ENCODE data around the gene CCDC197. TPM values are rescaled to one million over a fixed set of nuclear protein-coding genes. Genes with fewer than 3 reads are reported as not detected.

The CCDC197 gene
- total RNA-seq, 4 donors from 2014 or later: not detected

DNA sequence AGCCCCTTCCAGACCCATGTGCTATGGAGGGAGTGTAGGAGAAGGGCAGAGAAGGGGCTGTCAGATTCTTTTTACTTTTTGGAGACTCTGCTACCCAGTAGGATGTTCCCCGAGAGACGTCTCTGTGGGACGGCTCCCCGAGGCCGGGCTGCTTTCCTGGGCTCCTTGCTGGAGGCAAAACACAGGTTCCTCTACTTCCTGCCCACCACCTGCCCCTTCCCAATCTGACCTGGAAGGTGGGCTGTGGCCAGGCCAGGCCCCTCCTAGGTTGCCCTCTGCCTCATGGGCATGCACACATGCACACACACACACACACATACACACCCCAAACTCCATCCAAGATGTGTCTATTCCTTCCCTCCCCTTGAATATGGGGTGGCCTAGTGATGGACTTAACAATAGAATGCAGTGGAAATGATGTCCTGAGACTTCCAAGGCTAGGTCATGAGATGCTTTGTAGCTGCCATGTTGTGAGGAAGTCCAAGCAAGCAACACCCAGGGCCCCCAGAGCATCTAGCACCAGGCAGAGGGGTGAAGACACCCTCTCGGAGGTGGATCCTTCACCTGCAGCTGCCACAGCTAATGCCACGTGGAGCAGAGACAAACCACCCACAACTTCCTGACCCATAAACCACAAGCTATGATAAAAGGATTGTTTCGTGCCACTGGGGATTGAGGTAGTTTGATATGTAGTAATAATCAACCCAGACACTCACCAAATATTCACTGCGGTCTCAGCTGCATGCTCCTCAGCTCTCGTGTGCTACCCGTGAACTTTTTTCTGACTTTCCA is 19.1 kb upstream of the CCDC197 start:
- no peak for DNase-seq
- H3K4me3 ChIP-seq: no peak overlapping the region
- intact Hi-C loops (cut with DNase I; ENCODE audit: low total_unique reads): no loop called here
- TF ChIP-seq CTCF (IDR thresholded peaks at IDR 0.05) (no peak), POLR2A (IDR thresholded peaks at IDR 0.05) (no peak)
- no peaks in the 10 kb centered on the region for H3K36me3 ChIP-seq
- peak overlapping the region; percentile 88 to 92 for H3K27ac ChIP-seq
- H3K4me1 ChIP-seq: peaks cover 0 to 9% of the 10 kb centered on the region in 2 donors
- no peaks in the 10 kb centered on the region for H3K9me3 ChIP-seq
- no peaks in the 10 kb centered on the region for H3K27me3 ChIP-seq

DNA sequence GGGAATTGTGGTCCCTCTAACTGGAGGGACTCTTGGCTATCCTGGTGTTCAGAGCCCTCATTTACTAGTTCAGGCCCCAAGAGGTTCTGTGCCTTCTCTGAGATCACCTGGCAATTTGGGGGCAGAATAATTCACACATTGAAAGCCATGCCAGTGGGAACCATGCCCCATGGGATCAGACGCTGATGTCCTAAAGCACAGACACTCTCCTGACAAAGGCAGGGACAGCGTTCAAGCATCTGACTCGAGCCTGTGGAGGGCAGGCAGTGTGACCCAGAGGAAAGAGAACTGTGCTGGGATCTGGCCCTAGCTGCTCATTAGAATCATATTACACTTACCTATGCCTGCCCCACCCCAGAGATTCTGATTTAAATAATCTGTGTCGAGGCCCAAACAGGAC is 18.4 kb upstream of the CCDC197 start:
- Histone ChIP-seq H3K4me1 (peaks cover 0 to 7% of the 10 kb centered on the region in 2 donors), H3K27me3 (no peaks in the 10 kb centered on the region), H3K36me3 (no peaks in the 10 kb centered on the region), H3K4me3 (no peak overlapping the region), H3K9me3 (no peaks in the 10 kb centered on the region), H3K27ac (peak overlapping the region; percentile 88 to 92)
- no peak for DNase-seq
- TF ChIP-seq CTCF (IDR thresholded peaks at IDR 0.05) (no peak), POLR2A (IDR thresholded peaks at IDR 0.05) (no peak)
- intact Hi-C loops (cut with DNase I; ENCODE audit: low total_unique reads): no loop called here

GRCh38 chr14:93980456-93981201 is 16.5 kb upstream of the CCDC197 start:
- H3K9me3 ChIP-seq: no peaks in the 10 kb centered on the region
- TF ChIP-seq CTCF (IDR thresholded peaks at IDR 0.05) (no peak), POLR2A (IDR thresholded peaks at IDR 0.05) (no peak)
- H3K27ac ChIP-seq: peak overlapping the region; percentile 79 to 84
- peak; percentile 84 to 90 for DNase-seq
- H3K4me1 ChIP-seq: peaks cover 0 to 5% of the 10 kb centered on the region in 2 donors
- intact Hi-C loops (cut with DNase I; ENCODE audit: low total_unique reads): no loop called here
- H3K36me3 ChIP-seq: no peaks in the 10 kb centered on the region
- no peak overlapping the region for H3K4me3 ChIP-seq
- H3K27me3 ChIP-seq: no peaks in the 10 kb centered on the region

DNA sequence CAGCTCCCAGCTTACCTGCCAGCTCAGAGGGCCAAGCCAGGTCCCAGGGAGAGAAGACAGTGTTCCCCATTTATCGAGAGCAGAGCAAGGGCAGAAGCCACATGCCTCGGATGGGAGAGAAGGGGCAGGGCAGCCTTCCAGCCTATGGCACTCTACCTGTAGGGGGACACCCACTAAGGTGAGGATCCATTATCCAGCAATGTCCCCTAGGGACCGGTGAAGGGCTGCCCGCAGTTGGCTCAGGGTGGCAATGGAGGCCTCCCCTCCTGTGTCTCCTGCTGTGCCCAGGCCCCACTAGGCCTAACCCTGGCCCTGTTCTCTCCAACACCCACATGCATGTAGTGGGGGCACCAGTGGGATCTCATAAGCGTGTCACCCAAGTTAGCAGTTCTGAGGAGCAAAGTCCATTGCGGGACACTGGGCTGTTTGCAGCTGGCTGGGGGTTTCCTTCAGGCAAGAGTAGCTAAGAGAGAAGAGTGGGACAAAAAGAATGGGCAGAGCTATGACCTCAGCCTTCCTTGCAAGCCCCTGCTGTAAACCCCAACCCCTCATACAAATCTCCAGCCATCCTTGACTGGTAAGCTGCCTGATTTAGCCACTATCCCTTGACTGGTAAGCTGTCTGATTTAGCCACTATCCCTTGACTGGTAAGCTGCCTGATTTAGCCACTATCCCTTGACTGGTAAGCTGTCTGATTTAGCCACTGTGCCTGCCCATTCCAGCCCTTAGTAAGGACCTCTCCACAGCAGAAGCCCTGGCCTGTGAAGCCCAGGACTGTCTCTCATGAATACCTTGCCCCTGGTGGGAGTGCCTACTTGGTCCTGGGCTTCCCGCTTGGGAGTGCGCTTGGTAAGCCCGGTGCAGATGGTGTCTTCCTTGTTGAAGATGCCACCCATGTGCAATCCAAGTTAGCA is 15.5 kb upstream of the CCDC197 start:
- H3K36me3 ChIP-seq: no peaks in the 10 kb centered on the region
- TF ChIP-seq CTCF (IDR thresholded peaks at IDR 0.05) (no peak), POLR2A (IDR thresholded peaks at IDR 0.05) (no peak)
- H3K4me1 ChIP-seq: peaks cover 0 to 5% of the 10 kb centered on the region in 2 donors
- peak overlapping the region; percentile 79 to 84 for H3K27ac ChIP-seq
- no peak for DNase-seq
- no peaks in the 10 kb centered on the region for H3K27me3 ChIP-seq
- H3K9me3 ChIP-seq: no peaks in the 10 kb centered on the region
- H3K4me3 ChIP-seq: no peak overlapping the region
- intact Hi-C loops (cut with DNase I; ENCODE audit: low total_unique reads): no loop called here

Data from uterus (tissue), 4 donors.